PFSK-1 (cell line): ENCODE measurements around the gene ZBTB16.

Source experiments
- POLR2AphosphoS5 ChIP-seq: IDR thresholded peaks from 2 replicates; pipeline ENCODE4 v1.6.1; 2012; ENCODE audit warnings: low read depth, mild to moderate bottlenecking, control low read depth, low read length, moderate library complexity
- REST ChIP-seq, 2 experiments: IDR thresholded peaks; 2 replicates each; pipeline versions ENCODE4 v1.6.1 to v1.8.0; 2011 to 2012; ENCODE audit warnings: low read depth in 2 of 2, low read length in 2 of 2, control low read depth in 1 of 2, inconsistent platforms in 1 of 2, mild to moderate bottlenecking in 1 of 2, moderate library complexity in 1 of 2; ENCODE audit not compliant: insufficient read depth in 1 of 2
- SIN3A ChIP-seq: IDR thresholded peaks from 2 replicates; pipeline ENCODE4 v1.6.1; 2012; ENCODE audit warnings: mild to moderate bottlenecking, low read length, moderate library complexity, borderline replicate concordance; ENCODE audit not compliant: insufficient read depth
- TAF1 ChIP-seq: IDR thresholded peaks from 2 replicates; pipeline ENCODE4 v1.6.1; 2012; ENCODE audit warnings: low read length, control low read depth, borderline replicate concordance; ENCODE audit not compliant: insufficient read depth

GRCh38 chr11:114264381-114264780 is 204.9 kb downstream of the ZBTB16 start:
- TF ChIP-seq REST (IDR thresholded peaks at IDR 0.05; ENCODE audit: insufficient read depth in 1 of 2, low read depth in 2 of 2, low read length in 2 of 2) (no peak), SIN3A (no peak), POLR2AphosphoS5 (no peak), TAF1 (no peak)
